Measurements from ENCODE around the gene ZNF786.

DNA sequence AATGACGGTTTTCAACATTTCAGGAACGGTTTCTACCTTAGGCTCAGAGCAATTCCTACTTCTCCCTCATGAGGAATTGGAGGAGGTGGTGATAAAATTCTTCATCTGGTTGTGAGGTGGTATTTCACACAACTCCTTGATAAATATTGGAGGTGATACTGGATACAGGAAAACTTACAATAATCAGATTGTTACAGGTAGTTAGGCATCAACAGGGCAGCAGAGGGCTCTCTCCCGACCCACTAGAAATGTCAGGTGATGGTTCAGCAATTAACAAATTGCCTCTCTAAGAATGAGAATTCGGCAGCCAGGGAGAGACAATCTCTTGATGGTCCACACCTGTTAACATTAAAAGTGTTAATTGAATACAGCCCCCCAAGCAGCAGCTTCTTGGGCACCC is 22.6 kb downstream of the ZNF786 start:
- no peak for TF ChIP-seq EP300 (IDR thresholded peaks at IDR 0.05)
- TF ChIP-seq, protein P1, sequence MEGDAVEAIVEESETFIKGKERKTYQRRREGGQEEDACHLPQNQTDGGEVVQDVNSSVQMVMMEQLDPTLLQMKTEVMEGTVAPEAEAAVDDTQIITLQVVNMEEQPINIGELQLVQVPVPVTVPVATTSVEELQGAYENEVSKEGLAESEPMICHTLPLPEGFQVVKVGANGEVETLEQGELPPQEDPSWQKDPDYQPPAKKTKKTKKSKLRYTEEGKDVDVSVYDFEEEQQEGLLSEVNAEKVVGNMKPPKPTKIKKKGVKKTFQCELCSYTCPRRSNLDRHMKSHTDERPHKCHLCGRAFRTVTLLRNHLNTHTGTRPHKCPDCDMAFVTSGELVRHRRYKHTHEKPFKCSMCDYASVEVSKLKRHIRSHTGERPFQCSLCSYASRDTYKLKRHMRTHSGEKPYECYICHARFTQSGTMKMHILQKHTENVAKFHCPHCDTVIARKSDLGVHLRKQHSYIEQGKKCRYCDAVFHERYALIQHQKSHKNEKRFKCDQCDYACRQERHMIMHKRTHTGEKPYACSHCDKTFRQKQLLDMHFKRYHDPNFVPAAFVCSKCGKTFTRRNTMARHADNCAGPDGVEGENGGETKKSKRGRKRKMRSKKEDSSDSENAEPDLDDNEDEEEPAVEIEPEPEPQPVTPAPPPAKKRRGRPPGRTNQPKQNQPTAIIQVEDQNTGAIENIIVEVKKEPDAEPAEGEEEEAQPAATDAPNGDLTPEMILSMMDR (IDR thresholded peaks at IDR 0.05): no peak
- no peak for TF ChIP-seq POLR2A (IDR thresholded peaks at IDR 0.05)
